Hematopoietic multipotent progenitor cell treated with erythropoietin and hydrocortisone succinate and interleukin-3 and kit ligand, for 8 days (in vitro differentiated cells): ENCODE data around the gene ZNF316.

Experiments used
- DNase-seq: peaks from one replicate; pipeline ENCODE4 v3.0.0-alpha.2; 2015

Gene ZNF316

GRCh38 chr7:6636741-6637543, at the start of gene ZNF316:
Gene ZNF316 (plus strand): TSS chr7:6637318. CDS start chr7:6642410, 5,092 bp downstream.
- peak; percentile 37 for DNase-seq

- DNase-seq: no peak
Measured at GRCh38 chr7:6588566-6588965, 48.6 kb upstream of the ZNF316 start.

- DNase-seq: no peak
Measured at GRCh38 chr7:6589151-6589828, 47.8 kb upstream of the ZNF316 start.

GRCh38 chr7:6589829-6590644, 47.1 kb upstream of the ZNF316 start, which contains the start of gene INTS15:
Gene INTS15 (plus strand): TSS chr7:6590021. CDS start chr7:6590284, 263 bp downstream.
- DNase-seq: peak; percentile 78

GRCh38 chr7:6590645-6591110, 46.4 kb upstream of the ZNF316 start:
- DNase-seq: peak; percentile 39

GRCh38 chr7:6600093-6600492, 37.0 kb upstream of the ZNF316 start:
- no peak for DNase-seq

GRCh38 chr7:6604458-6604857, 32.7 kb upstream of the ZNF316 start:
- no peak for DNase-seq

- no peak for DNase-seq
Measured at GRCh38 chr7:6606866-6607583, 30.1 kb upstream of the ZNF316 start.

- DNase-seq: no peak
Measured at GRCh38 chr7:6607651-6608051, 29.5 kb upstream of the ZNF316 start.

GRCh38 chr7:6608081-6608480, 29.0 kb upstream of the ZNF316 start:
- no peak for DNase-seq

GRCh38 chr7:6608794-6609193, 28.3 kb upstream of the ZNF316 start:
- DNase-seq: no peak

GRCh38 chr7:6612819-6613218, 24.3 kb upstream of the ZNF316 start:
- DNase-seq: no peak

GRCh38 chr7:6613706-6614105, 23.4 kb upstream of the ZNF316 start:
- DNase-seq: no peak

GRCh38 chr7:6614953-6615722, 22.0 kb upstream of the ZNF316 start, which contains the start of gene ZNF853:
Gene ZNF853 (plus strand): TSS chr7:6615610. CDS start chr7:6616175, 565 bp downstream.
- no peak for DNase-seq

GRCh38 chr7:6615723-6616555, 21.2 kb upstream of the ZNF316 start:
- DNase-seq: no peak

- DNase-seq: no peak
Measured at GRCh38 chr7:6616854-6617643, 20.1 kb upstream of the ZNF316 start.

GRCh38 chr7:6618621-6619020, 18.5 kb upstream of the ZNF316 start:
- no peak for DNase-seq

GRCh38 chr7:6619961-6620360, 17.2 kb upstream of the ZNF316 start:
- no peak for DNase-seq

GRCh38 chr7:6621195-6622133, 15.7 kb upstream of the ZNF316 start:
- DNase-seq: no peak
